UCSD-AML1 (cell line): ENCODE results near the gene BANP.
"Not testable (repeated sequence)": the region's sequence is repeated elsewhere in the genome, so short reads cannot be mapped to it uniquely, and the experiment has no call there.

ENCODE experiments used
- DNase-seq: peaks from one replicate; lab custom pipeline; 2025; ENCODE audit not compliant: unreplicated experiment; lab: John Stamatoyannopoulos, UW

Gene BANP

DNA sequence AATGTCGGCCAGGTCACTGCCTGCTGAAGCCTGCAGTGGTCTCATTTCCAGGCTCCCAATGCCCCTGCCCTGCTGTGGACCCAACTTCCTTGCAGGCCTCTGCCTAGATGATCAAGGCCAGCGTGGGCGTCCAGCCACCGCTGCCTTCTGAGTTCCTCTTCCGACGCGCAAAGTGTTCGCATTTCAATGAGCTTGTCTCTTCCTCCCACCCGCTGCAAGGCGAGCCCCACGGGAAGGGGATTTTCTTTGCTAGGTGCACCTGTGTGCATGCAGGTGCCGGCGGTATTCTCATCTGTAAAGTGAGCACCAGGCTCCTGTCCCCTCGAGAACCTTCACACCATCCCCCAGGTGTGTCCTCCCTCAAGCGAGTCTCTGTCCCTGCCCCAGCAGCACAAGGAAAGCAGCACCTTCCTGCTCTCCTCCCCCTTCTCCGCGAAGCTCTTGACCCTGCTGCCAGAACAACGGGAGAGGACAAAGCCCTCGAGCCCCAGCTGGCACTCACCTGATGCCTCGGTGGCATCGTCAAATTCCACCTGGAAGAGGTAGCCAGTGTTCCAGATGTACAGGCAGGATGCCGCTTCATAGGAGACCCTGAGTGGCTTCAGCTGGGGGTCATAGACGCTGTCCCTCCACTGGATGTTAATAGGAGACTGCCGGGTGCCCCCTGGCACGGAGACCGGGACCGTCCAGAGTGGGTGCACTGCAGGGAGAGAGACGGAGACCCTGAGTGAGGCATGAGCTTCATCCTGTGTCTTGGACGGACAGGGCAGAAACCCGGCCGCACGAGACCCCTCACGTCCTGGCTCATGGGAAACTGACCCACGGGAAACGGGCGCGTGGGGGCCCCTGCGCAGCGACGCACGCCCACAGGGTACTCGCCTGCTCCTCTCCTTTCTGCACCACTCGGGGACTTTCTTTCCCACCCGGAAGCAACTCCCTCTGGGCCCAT is 24.7 kb upstream of the BANP start:
- peak; percentile 32 for DNase-seq

DNA sequence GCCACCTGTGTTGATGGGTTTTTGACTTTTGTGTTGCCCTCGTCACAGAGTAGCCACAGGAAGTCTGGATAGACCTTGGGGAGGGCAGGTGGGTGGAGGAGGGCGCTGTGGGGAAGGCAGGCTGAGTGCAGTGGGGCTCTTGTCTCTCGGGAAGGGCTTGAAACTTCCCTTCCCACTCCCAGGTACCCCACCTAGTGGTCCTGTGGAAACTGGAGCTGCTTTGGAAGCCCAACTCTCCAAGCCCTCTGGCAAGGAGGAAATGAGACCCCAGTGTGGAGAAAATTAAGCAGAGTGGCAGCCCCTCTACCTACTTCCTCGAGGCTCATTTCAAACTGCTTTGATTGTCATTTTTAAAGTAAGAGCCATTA is 24.1 kb upstream of the BANP start:
- no peak for DNase-seq

DNA sequence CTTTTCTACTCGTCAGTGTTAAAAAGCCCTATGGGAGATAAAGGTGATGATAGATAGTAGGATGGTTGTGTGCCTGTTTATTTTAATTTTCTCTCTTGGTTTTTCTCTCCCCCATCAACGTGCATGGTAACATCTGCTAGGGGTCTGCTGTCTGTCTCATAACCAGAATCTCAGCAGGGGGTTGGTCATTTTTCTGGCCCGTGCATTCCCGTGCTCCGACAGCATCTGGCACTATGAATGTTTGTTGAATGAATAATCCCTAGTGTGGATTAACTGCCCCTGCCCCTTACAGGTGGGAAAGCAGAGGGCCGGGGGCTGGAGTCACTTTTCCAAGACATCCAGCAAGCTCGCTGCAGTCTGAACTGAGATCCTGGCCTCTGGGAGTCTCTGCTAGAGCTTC is 21.2 kb upstream of the BANP start:
- no peak for DNase-seq

DNA sequence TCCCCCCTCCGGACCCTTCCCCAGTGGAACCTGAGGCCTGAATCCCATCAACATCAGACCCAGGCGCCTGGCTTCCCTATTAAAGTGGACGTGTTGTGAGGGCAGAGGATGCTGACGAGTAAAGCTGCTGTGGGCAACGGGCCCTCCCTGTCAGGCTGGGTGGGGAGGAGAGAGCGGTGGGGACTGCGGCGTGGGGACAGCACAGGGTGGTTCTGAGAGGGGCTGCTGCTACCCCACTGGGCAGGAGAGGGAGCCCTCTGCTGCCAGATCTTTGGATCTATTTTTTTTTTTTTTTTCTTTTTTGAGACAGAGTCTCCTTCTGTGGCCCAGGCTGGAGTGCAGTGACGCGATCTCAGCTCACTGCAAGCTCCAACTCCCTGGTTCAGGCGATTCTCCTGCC is 20.8 kb upstream of the BANP start:
- DNase-seq, result peak; percentile 34

DNA sequence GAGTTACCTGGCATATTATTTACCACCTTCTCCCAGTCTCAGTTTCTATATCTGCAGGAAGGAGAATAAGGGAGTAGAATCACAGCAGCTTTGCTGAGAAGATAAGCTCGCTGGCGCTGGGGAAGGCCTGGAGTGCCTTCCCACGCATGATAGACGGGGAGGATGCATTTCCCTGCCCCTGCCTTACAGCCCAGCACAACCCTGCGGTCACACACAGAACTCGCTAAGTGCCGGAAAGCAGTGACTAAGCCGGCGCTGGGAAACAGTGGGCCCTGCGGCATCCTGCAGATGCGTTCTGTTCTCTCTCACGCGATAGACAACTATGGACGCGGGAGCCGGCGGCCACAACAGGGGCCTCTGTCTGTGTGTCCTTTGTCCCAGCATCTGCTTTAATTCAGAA is 19.7 kb upstream of the BANP start:
- DNase-seq, result peak; percentile 84

DNA sequence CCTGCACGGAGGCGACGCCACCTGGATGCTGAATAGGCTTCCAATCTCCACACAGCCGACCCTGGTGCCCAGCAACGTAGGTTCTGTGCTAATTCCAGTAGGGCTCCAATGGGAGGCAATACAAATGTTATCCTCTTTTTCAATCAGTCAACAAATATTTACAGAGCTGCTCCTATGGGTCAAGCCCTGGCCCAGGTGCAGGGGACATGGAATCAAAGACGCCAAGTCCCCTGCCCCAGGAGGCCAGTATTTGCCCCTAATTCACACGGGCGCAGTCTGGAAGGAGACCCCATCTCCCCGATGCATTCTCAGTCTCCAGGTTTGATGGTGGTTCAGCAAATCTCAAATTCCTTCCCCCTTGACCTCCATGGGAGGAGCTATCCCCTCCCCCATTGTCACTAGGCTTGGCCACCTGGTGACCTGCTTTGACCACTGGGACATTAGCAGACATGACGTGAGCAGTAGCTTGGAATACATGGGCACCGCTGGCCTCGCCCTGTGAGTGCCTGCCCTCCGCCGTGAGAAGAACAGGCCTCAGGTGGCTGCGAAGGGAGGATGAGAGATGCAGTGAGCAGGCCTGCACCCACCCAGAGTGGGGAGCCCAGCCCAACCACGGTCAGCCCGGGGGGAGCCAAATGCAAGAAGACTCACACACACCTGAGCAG is 18.6 kb upstream of the BANP start:
- not testable (repeated sequence) for DNase-seq

DNA sequence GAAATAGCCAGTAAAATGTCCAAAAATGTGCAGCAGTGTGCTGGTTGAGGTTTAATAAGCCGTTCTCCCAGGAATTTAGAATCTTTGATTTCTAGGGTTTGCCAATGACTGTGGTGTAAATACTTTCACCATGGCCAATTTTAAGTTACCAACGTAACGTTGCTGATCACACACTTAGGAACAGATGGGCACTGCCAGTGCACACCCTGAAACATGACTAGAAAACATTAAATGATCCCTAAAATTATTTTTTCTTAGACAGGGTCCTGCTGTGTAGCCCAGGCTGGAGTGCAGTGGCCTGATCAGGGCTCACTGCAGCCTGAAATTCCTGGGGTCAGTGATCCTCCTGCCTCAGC is 18.1 kb upstream of the BANP start:
- DNase-seq, result no peak

DNA sequence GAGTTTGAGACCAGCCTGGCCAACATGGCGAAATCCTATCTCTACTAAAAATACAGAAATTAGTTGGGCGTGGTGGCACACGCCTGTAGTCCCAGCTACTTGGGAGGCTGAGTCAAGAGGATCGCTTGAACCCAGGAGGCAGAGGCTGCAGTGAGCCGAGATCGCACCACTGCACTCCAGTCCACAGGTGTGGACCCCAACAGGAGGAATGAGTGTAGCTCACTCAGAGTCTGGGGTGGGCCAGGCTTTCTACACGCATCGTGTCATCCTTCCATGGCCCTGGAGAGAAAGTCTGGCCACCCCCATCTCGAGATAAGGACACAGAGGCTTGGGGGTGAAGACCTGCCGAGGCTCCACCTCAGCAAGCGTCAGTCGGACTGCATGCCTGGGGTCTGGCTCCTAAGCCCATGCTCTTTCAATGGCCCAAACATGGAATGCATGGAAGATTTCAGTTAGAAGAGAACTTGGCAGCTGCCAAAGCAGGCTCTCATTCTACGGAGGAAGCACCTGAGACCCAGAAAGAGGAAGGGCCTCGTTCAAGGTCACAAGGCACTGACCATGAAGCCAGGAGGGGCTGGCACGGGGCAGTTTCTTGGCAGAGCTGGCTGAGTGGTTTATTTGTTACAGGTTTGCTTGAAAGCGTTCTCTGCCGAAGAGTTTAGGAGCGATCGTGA is 16.3 kb upstream of the BANP start:
- DNase-seq, result not testable (repeated sequence)

DNA sequence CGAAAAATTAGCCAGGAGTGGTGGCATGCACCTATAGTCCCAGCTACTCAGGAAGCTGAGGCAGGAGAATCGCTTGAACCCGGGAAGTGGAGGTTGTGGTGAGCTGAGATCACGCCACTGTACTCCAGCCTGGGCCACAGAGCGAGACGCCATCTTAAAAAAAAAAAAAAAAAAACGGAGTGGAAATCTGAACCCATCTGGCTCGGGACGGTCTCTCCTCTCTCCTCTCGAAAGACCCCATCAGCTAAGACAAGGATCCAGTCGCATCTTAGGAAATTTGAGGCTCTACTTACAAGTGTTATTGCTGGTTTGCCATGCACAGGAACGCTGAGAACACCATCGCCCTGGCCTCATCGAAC is 15.2 kb upstream of the BANP start:
- not testable (repeated sequence) for DNase-seq

DNA sequence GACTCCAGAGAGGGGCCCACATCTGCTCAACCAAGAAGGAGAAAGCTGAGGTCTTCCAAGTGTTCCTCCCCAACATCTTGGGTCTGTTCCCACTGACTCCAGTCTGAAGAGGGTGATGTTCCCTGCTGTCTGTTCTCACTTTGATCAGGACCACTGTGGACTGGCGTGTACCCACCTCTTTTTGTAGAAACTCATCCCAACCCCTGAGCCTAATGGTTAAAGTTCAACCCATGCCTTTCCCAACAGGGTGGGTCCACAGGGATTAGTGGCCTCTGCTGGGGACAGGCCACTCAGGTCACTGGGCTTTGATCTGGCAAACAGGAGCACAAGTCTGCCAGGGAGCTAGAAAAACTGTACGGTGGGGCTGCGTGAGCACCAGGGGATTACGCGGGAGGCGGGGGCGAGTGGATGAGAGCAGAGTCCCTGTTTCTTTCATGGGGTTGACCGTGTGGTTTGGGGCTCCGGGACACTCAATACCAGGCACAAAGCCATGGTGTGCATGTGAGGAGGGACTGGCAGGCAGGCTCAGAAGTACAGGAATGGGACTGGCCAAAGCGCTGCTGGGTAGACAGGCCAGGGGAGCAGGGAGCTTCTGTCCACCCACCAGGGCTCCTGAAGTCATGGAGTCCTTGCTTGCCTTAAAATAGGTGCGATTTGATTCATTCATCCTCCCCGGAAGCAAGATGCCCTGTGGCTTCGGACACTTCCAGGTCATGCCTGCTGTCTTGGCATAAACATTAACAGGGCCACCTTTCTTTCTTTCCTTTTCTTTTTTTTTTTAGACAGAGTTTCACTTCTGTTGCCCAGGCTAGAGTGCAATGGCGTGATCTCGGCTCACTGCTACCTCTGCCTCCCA is 14.6 kb upstream of the BANP start, which contains the start of gene CA5A:
Gene CA5A, minus strand, starts transcription at position 155 of the 856 bp plus-strand sequence. Its CDS starts 79 bp downstream, at position 76.
- DNase-seq, result no peak

DNA sequence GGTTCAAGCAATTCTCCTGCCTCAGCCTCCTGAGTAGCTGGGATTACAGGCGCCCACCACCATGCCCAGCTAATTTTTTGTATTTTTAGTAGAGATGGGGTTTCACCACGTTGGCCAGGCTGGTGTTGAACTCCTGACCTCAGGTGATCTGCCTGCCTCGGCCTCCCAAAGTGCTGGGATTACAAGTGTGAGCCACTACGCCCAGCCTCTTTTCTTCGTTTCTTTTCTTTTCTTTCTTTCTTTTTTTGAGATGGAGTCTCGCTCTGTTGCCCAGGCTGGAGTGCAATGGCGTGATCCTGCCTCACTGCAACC is 14.0 kb upstream of the BANP start:
- DNase-seq, result not testable (repeated sequence)

DNA sequence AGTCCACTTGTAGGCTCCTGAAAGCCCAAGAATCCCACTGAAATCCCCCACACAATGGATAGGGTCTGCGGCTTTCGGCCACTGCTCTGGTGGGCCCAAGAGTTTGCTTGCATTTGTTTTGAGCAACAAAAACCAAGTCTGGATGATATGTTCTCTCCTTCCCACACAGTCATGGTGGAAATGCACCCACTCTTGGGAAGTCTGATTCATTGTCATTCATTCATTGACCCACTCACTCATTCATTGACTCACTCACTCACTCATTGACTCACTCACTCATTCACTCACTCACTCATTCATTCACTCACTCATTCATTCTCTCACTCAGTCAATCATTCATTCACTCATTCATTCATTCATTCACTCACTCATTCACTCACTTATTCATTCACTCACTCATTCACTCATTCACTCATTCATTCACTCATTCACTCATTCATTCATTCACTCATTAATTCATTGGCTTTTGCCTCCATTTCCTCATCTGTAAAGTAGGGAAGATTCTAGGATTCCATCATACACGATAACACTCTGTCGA is 12.8 kb upstream of the BANP start:
- no peak for DNase-seq

DNA sequence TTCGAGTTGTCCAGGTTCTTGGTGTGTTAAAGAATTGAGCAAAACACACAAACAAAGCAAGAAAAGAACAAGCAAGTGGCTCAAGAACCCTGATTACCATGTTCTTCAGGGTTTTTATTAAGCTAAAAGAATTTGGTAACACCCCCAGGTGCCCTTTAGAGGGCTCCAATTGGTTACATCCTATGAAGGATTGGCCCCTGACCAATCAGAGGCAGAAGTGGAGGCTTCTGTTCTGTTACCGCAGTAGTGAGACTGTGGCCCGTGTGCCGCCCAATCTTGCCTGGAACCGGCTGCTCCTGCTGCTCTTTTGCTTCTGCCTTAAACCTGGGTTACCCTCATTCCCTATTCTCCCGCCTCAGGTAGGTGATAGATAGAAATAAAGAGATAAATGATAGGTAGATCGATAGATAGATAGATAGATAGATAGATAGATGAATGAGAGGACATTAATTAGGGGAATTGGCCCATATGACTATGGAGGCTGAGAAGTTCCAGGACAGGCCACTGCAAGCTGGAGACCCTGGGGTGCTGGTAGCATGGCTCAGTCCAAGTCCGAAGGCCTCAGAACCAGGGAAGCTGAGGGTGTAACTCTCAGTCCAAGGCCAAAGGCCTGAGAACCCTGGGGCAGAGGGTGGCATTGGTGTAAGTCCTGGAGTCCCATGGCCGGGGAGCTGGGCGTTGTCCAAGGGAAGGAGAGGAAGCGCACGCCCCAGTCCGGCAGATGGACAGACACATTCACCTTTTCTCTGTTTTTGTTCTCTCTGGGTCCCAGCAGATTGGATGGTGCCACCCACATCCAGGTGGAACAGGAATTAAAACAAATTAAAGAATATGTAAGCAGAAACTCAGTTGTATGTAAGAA is 11.4 kb upstream of the BANP start:
- no peak for DNase-seq

DNA sequence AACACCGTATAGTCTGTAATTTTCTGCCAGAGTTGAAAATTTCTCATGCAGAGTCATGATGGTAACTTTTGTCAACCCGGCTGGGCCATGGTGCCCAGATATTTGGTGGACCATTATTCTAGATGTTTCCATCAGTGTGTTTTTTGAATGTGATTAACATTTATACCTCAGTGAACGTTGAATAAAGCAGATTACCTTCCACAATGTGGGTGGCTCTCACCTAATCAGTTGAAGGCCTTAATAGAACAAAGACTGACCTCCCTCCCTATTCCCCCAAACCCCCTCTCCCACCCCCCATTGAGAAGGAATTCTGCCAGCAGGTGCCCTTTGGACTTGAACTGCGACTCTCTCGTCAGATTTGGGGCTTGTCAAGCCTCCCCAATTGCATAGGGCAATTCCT is 8.6 kb upstream of the BANP start:
- no peak for DNase-seq

DNA sequence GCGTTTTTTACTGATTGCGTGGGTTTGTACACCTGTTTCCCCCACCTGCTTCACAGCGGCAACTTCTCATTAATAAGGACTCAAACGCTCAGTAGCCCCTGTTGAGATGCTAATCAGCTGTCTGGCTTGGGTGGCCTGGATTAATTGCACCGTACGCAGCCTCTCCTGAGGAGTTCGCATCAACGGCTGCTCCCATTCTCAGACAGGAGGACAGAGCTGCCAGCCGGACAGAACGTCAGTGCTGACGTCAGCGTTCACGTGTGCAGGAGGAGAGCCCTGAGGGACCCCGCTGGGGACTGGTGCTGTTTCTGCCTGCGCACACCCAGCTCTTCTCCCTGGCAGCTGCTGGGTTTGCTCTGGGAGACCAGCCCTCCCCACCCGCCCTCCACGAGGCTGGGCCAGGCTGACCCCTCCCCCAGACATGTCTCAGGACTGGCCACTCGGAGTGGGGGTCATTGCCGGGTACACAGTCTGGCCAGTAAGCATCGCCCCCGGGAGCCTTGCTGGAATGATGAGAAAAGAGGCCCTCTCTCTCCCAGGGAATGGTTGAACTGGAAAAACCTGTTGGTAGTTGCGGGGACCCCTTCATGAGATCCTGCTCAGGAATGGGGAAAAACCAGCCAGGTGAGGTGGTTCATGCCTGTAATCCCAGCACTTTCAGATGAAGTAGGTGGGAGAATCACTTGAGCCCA is 5.7 kb upstream of the BANP start:
- DNase-seq, result no peak

DNA sequence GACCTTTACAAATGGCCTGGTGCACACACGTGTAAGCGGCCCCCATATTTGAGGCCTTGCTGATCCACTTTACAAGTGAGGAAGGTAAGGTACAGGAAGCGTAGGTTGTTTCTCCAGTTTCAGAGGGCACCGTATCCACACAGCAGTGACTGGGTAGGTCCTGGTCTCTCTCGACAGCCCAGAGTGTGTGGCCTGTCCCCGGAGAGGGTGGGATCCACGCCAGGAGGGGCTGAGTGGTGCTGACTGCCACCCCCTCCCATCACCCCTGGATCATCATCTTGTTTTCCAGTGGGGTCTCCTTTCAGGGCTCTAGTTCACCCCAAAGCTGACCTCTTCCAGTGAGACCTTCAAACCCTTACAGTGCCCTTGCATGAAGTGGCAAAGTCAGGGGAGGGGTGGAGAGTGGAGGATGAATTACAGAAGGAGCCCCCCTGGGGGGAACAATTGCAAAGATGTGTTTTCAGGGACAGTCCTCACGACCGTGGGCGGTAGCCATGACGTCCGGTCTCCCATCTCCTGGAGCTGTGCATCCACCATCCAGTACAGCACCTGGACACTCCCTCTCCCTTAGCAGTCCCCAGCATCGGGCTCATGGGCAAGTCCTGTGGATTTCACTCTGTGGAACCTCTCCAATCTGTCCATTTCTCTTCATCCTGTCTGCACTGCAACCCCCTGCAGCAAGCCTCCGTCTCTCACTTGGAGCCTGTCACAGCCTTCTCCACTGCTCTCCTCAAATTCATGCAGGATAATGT is 4.5 kb upstream of the BANP start:
- no peak for DNase-seq

DNA sequence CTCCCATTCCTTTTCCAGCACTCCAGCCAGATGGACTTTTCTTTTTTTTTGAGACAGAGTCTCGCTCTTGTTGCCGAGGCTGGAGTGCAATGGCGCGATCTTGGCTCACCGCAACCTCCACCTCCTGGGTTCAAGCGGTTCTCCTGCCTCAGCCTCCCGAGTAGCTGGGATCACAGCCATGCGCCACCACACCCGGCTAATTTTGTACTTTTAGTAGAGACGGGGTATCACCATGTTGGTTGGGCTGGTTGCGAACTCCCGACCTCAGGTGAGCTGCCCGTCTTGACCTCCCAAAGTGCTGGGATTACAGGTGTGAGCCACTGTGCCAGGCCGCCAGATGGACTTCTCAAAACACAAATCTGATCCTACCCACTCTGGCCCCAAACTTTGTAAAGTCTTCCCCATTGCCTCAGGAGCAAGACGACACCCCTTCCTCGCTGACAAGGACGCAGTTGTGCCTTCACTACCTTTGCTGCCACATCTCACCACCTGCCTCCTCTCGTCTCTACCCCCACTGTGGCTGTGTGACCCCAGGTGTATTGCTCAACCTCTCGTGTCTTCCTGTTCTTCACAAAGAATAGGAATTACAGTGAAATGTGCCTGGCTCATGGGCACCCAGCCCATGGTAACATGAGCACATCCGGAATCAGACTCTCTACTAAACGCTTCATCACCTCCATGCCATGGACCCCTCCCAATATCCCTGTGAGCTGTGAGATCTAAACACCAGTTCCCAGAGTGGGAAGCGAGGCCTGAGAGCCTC is 3.7 kb upstream of the BANP start:
- no peak for DNase-seq

DNA sequence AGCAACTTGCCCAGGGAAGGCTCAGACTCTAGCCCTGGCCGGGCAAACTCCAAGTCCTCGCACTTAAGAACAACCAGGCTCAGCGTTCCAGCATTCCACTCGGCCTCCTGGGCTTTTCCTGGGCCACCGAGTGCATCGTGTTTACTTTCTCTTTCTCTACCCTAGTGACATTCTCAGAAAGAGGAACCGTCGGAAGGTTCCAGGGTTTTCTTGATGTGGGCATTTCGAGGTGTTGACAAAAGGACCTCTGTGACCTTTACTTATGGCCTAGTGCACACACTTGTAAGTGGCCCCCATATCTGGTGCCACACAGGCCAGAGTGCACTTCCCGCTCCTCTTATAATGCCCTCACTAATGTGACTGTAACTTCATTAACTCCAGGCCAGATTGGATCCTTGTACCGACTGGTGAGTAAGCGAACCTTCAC is 3.1 kb upstream of the BANP start:
- no peak for DNase-seq
